ENCODE measurements around the gene PDE4D.

- TF ChIP-seq EZH2 (IDR thresholded peaks at IDR 0.05; ENCODE audit: borderline replicate concordance, insufficient read depth, low read depth, low read length, poor library complexity, severe bottlenecking), result no peak
- no peak for TF ChIP-seq CTCF (IDR thresholded peaks at IDR 0.05)
These were observed 60.1 kb downstream of the PDE4D start for GRCh38 chr5:59833448-59833847.
